ACC112 (cell line): Measurements from ENCODE around the gene OTOR.

ENCODE experiments used
- H2AFZ ChIP-seq: fragments of 200-600 bp; sonication (generic); one replicate; pipeline ENCODE4 v1.6.0; 2017; ENCODE audit warnings: antibody characterized with exemption, low read length; ENCODE audit not compliant: unreplicated experiment
- H3K27ac ChIP-seq: fragments of 200-600 bp; sonication (generic); 2 replicates; pipeline ENCODE4 v1.5.1; 2014; ENCODE audit warnings: low read depth, mild to moderate bottlenecking, antibody characterized with exemption, low read length, moderate library complexity
- H3K27me3 ChIP-seq: fragments of 200-600 bp; sonication (generic); 2 replicates; pipeline ENCODE4 v1.6.1; 2014; ENCODE audit warnings: mild to moderate bottlenecking, antibody characterized with exemption, low read length, moderate library complexity, mixed read lengths; ENCODE audit not compliant: insufficient read depth
- H3K36me3 ChIP-seq: fragments of 200-600 bp; sonication (generic); 2 replicates; pipeline ENCODE4 v1.6.1; 2016; ENCODE audit warnings: mild to moderate bottlenecking, antibody characterized with exemption, low read length, moderate library complexity, mixed read lengths; ENCODE audit not compliant: insufficient read depth
- H3K4me1 ChIP-seq: fragments of 200-600 bp; sonication (generic); one replicate; pipeline ENCODE4 v1.6.1; 2016; ENCODE audit warnings: low read length, mixed read lengths; ENCODE audit not compliant: insufficient read depth, unreplicated experiment, control insufficient read depth
- H3K4me3 ChIP-seq: fragments of 200-600 bp; sonication (generic); 2 replicates; pipeline ENCODE4 v1.5.1; 2014; ENCODE audit warnings: mild to moderate bottlenecking, low read depth, low read length
- H3K79me2 ChIP-seq: fragments of 200-600 bp; sonication (generic); one replicate; pipeline ENCODE4 v1.6.0; 2016; ENCODE audit warnings: low read length; ENCODE audit not compliant: control insufficient read depth, unreplicated experiment, insufficient read depth

The OTOR gene

DNA sequence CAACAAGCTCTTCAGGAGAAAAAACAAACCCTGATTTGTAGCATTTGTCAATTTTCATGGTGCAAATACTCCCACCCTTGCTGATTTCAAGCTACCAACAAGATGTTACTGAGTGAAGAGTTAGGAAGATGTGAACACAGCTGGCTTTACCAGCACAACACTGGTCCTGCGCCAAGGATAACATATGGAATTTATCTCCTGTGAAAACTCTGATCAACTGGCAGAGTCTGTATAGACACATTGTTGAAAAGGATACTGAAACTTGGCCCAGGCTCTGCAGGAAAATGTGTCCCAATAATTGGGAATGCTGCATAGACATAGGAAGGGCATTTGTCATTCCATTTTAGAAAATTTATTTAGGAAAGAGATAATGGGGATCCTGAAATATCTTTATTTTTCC lies 29.0 kb downstream of the OTOR start:
- no peak overlapping the region for H3K27ac ChIP-seq
- no peak overlapping the region for H2AFZ ChIP-seq
- H3K4me3 ChIP-seq, result no peak overlapping the region
- no peaks in the 10 kb centered on the region for H3K79me2 ChIP-seq
- H3K36me3 ChIP-seq, result no peaks in the 10 kb centered on the region
- H3K4me1 ChIP-seq, result no peaks in the 10 kb centered on the region
- H3K27me3 ChIP-seq, result peaks cover 8% of the 10 kb centered on the region; the same call in 1 of the 2 replicates

DNA sequence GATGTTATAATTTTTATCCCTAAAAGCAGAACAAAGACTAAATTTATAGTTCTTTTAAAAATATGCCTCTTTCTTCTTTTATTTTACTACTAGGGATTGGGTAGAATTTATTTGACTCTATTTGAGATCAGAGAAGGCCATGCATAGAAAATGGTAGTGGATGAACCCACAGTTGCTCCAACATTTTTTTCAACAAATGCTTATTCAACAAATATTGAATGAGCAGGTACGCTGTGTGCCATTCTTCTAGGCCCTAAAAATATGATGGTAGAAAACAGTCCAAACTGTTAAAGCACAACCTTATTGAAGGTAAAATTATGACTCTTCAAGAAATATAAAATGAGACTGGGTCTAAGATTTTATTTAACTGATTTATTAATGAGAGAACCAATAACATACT lies 30.0 kb downstream of the OTOR start:
- H3K79me2 ChIP-seq, result no peaks in the 10 kb centered on the region
- no peaks in the 10 kb centered on the region for H3K4me1 ChIP-seq
- peaks cover 14% of the 10 kb centered on the region for H3K27me3 ChIP-seq
- no peak overlapping the region for H2AFZ ChIP-seq
- H3K4me3 ChIP-seq, result no peak overlapping the region
- H3K36me3 ChIP-seq, result no peaks in the 10 kb centered on the region
- no peak overlapping the region for H3K27ac ChIP-seq

- Histone ChIP-seq H3K27ac (no peak overlapping the region), H3K79me2 (no peaks in the 10 kb centered on the region), H2AFZ (no peak overlapping the region), H3K4me3 (no peak overlapping the region), H3K27me3 (peaks cover 17% of the 10 kb centered on the region), H3K36me3 (no peaks in the 10 kb centered on the region), H3K4me1 (peaks cover 4% of the 10 kb centered on the region)
These were observed 33.3 kb downstream of the OTOR start for GRCh38 chr20:16781496-16781895.

- Histone ChIP-seq H3K4me3 (no peak overlapping the region), H3K4me1 (peaks cover 4% of the 10 kb centered on the region), H3K79me2 (no peaks in the 10 kb centered on the region), H2AFZ (no peak overlapping the region), H3K27me3 (peaks cover 14% of the 10 kb centered on the region), H3K27ac (no peak overlapping the region), H3K36me3 (no peaks in the 10 kb centered on the region)
These were observed 37.1 kb downstream of the OTOR start for GRCh38 chr20:16785226-16785625.
